ENCODE results near the gene FUT8.

Gene FUT8

DNA sequence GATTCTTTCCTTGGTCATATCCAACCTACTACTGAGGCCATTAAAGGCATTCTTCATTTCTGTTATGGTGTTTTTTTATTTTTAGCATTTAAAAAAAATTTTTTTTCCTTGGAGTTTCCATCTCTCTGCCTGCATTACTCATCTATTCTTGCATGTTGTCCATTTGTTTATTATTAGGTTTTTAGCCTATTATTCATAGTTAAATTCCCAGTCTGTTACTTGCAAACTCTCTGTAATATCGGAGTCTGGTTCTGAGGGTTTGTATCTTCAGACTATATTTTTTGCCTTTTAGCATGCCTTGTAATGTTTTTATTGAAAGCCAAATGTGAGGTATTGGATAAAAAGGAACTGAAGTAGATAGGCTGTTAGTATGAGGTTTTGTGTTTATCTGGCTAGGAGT lies 284.3 kb downstream of the FUT8 start:
- Histone ChIP-seq H3K4me2 (no peak overlapping the region), H3K36me3 (ENCODE audit: insufficient read depth) (no peaks in the 10 kb centered on the region), H3K27me3 (ENCODE audit: insufficient read depth, low read depth) (no peaks in the 10 kb centered on the region), H2AFZ (ENCODE audit: low read depth) (no peak overlapping the region), H3K4me1 (ENCODE audit: low read depth, poor library complexity, severe bottlenecking) (no peaks in the 10 kb centered on the region), H4K20me1 (ENCODE audit: insufficient read depth) (no peaks in the 10 kb centered on the region), H3K4me3 (IDR thresholded peaks at IDR 0.05; ENCODE audit: insufficient read depth, low read depth, low read length) (no peak overlapping the region), H3K9ac (no peak overlapping the region), H3K27ac (no peak overlapping the region), H3K79me2 (ENCODE audit: insufficient read depth, low read depth) (no peaks in the 10 kb centered on the region)
- TF ChIP-seq, protein P1, sequence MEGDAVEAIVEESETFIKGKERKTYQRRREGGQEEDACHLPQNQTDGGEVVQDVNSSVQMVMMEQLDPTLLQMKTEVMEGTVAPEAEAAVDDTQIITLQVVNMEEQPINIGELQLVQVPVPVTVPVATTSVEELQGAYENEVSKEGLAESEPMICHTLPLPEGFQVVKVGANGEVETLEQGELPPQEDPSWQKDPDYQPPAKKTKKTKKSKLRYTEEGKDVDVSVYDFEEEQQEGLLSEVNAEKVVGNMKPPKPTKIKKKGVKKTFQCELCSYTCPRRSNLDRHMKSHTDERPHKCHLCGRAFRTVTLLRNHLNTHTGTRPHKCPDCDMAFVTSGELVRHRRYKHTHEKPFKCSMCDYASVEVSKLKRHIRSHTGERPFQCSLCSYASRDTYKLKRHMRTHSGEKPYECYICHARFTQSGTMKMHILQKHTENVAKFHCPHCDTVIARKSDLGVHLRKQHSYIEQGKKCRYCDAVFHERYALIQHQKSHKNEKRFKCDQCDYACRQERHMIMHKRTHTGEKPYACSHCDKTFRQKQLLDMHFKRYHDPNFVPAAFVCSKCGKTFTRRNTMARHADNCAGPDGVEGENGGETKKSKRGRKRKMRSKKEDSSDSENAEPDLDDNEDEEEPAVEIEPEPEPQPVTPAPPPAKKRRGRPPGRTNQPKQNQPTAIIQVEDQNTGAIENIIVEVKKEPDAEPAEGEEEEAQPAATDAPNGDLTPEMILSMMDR (conservative IDR thresholded peaks at IDR 0.05; ENCODE audit: low read depth, low read length), result no peak

DNA sequence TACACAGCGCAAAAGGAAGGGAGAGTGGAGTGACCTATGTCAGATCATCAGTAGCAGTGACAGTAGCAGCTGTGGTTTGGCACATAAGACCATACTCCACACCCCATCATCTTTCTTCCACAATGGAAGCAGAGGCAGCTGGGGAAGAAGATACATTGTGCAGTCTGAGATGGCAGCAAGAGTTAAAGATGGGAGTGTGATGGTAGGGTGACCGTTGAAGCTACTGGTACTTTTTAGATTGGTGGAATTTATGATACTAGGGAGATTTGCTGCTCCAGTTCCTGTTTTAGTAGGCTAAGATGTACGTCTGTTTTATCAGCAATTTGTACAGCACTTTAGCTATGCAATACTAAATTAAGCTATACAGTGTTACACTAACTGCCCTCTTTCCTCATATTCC lies 291.0 kb downstream of the FUT8 start:
- no peaks in the 10 kb centered on the region for H3K36me3 ChIP-seq (ENCODE audit: insufficient read depth)
- no peak overlapping the region for H3K9ac ChIP-seq
- no peak overlapping the region for H3K27ac ChIP-seq
- H4K20me1 ChIP-seq (ENCODE audit: insufficient read depth), result no peaks in the 10 kb centered on the region
- no peaks in the 10 kb centered on the region for H3K27me3 ChIP-seq (ENCODE audit: insufficient read depth, low read depth)
- no peak overlapping the region for H3K4me3 ChIP-seq (IDR thresholded peaks at IDR 0.05; ENCODE audit: insufficient read depth, low read depth, low read length)
- H3K79me2 ChIP-seq (ENCODE audit: insufficient read depth, low read depth), result no peaks in the 10 kb centered on the region
- peaks cover 13% of the 10 kb centered on the region for H3K4me1 ChIP-seq (ENCODE audit: low read depth, poor library complexity, severe bottlenecking)
- no peak overlapping the region for H2AFZ ChIP-seq (ENCODE audit: low read depth)
- no peak overlapping the region for H3K4me2 ChIP-seq
- TF ChIP-seq, protein P1 (conservative IDR thresholded peaks at IDR 0.05; ENCODE audit: low read depth, low read length), result no peak

DNA sequence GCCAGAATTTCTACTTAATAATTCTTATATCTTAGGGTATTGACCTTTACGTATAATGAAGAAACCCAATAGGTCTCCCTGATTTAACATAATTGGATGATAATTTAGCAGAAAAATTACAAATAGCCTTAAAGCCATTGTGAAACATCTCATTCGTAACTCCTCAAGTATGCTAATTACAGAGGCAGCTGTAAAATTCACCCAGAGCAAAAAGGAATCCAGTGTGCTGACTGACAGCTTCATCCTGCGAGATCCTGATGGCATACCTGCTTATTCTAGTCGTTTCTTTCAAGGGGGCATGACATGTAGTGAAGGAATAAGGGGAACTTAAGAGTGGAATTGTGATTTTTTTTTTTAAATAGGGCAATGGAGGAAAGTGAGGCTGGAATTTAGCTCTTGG lies 291.5 kb downstream of the FUT8 start:
- Histone ChIP-seq H3K4me3 (IDR thresholded peaks at IDR 0.05; ENCODE audit: insufficient read depth, low read depth, low read length) (no peak overlapping the region), H3K27ac (no peak overlapping the region), H4K20me1 (ENCODE audit: insufficient read depth) (no peaks in the 10 kb centered on the region), H3K4me1 (ENCODE audit: low read depth, poor library complexity, severe bottlenecking) (peaks cover 13% of the 10 kb centered on the region), H3K27me3 (ENCODE audit: insufficient read depth, low read depth) (no peaks in the 10 kb centered on the region), H3K4me2 (no peak overlapping the region), H2AFZ (ENCODE audit: low read depth) (no peak overlapping the region), H3K36me3 (ENCODE audit: insufficient read depth) (no peaks in the 10 kb centered on the region), H3K9ac (no peak overlapping the region), H3K79me2 (ENCODE audit: insufficient read depth, low read depth) (no peaks in the 10 kb centered on the region)
- TF ChIP-seq, protein P1 (conservative IDR thresholded peaks at IDR 0.05; ENCODE audit: low read depth, low read length), result no peak

DNA sequence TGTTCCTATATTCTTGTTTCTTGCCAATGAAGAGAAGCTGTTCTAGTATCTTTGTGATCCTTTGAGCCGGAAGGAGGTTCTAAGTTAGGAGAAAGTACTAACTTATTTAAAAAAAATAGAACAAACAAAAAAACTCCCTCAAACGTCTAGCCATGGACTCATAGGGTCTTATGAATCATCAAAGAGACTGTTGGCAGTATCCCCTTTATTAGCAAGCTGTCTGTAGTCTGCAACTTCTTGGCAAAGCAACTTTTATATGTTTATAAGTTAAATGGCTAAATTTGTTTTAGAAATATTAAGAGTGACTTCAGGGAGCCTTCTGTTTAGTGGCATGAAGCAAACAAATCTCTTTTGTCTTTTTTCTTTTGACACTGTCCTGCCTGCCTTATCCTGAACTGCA lies 291.9 kb downstream of the FUT8 start:
- no peak overlapping the region for H2AFZ ChIP-seq (ENCODE audit: low read depth)
- no peaks in the 10 kb centered on the region for H4K20me1 ChIP-seq (ENCODE audit: insufficient read depth)
- no peaks in the 10 kb centered on the region for H3K79me2 ChIP-seq (ENCODE audit: insufficient read depth, low read depth)
- H3K9ac ChIP-seq, result no peak overlapping the region
- peak overlapping the region; percentile 17; the same call in 1 of the 2 replicates for H3K4me2 ChIP-seq
- TF ChIP-seq, protein P1 (conservative IDR thresholded peaks at IDR 0.05; ENCODE audit: low read depth, low read length), result no peak
- H3K27me3 ChIP-seq (ENCODE audit: insufficient read depth, low read depth), result no peaks in the 10 kb centered on the region
- no peaks in the 10 kb centered on the region for H3K36me3 ChIP-seq (ENCODE audit: insufficient read depth)
- H3K27ac ChIP-seq, result no peak overlapping the region; the same call in 1 of the 2 replicates
- peaks cover 13% of the 10 kb centered on the region for H3K4me1 ChIP-seq (ENCODE audit: low read depth, poor library complexity, severe bottlenecking)
- H3K4me3 ChIP-seq (IDR thresholded peaks at IDR 0.05; ENCODE audit: insufficient read depth, low read depth, low read length), result no peak overlapping the region
